Colonic mucosa (tissue), 4 donors: ENCODE results near the gene MIS18BP1. TPM values are rescaled to one million over a fixed set of nuclear protein-coding genes. Genes with fewer than 3 reads are reported as not detected.

ENCODE experiments used
- DNase-seq: peaks from one replicate; pipeline ENCODE4 v3.0.0-alpha.2; 2020
- H3K27ac ChIP-seq: fragments of 200-600 bp; one replicate; pipeline ENCODE4 v1.8.0; 2021
- H3K27me3 ChIP-seq: fragments of 200-600 bp; one replicate; pipeline ENCODE4 v1.8.0; 2021
- H3K36me3 ChIP-seq: fragments of 200-600 bp; one replicate; pipeline ENCODE4 v1.8.0; 2021
- H3K4me1 ChIP-seq: fragments of 200-600 bp; one replicate; pipeline ENCODE4 v1.8.0; 2021; ENCODE audit warnings: mild to moderate bottlenecking
- H3K4me3 ChIP-seq: fragments of 200-600 bp; one replicate; pipeline ENCODE4 v1.8.0; 2021
- H3K9ac ChIP-seq, 2 donors: one replicate each; pipeline ENCODE4 v1.7.0; 2013; ENCODE audit warnings: control low read depth in 2 of 2, low read depth in 2 of 2, low read length in 2 of 2
- H3K9me3 ChIP-seq: fragments of 200-600 bp; one replicate; pipeline ENCODE4 v1.8.0; 2021
- CTCF ChIP-seq: fragments of 200-600 bp; IDR thresholded peaks from one replicate; pipeline ENCODE4 v1.8.0; 2022; ENCODE audit warnings: antibody characterized with exemption, mild to moderate bottlenecking
- intact Hi-C: fragments of 100-400 bp; cut with DNase I; formaldehyde crosslinking; loops from one replicate; pipeline ENCODE4 v1.14.1; 2022
- total RNA-seq, 2 donors: library from RNA; stranded (reverse); fragmentation: NEBNext Ultra II Directional in 1 of 2; extraction: Animal tissue kit (Norgen Biotek cat#: 25700) in 1 of 2; gene quantifications; one replicate each; pipeline ENCODE4 v1.2.1, GENCODE V29; 2021
- donor health status: healthy.
- donor health status: DM: no; HTN: no; CAD: no.
- donor health status: DM: no; HTN: no; CAD: no.

Gene MIS18BP1
- total RNA-seq, 2 donors from 2014 or later = 18.8 to 30.0 TPM

DNA sequence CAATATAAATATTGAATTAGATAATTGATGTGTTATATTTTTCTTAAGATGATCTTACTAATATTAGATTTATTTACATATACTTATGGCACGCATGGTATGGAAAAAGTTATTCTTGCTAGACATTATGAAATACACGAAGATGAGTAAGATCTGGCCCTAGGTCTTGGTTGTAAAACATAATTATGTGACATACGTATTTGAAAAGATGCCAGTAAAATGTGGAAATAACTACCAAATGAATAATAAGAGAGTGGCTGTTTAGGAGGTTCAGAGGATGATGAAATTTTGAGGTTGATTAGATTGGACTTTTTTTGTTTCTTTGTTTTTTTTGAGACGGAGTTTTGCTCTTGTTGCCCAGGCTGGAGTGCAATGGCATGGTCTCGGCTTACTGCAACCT, 75.9 kb downstream of the MIS18BP1 start:
- Histone ChIP-seq H3K4me1 (no peaks in the 10 kb centered on the region), H3K27ac (no peak overlapping the region), H3K27me3 (no peaks in the 10 kb centered on the region), H3K36me3 (no peaks in the 10 kb centered on the region), H3K4me3 (no peak overlapping the region), H3K9ac (no peak overlapping the region), H3K9me3 (no peaks in the 10 kb centered on the region)
- no peak for TF ChIP-seq CTCF
- intact Hi-C loops = no loop called here
- no peak for DNase-seq

DNA sequence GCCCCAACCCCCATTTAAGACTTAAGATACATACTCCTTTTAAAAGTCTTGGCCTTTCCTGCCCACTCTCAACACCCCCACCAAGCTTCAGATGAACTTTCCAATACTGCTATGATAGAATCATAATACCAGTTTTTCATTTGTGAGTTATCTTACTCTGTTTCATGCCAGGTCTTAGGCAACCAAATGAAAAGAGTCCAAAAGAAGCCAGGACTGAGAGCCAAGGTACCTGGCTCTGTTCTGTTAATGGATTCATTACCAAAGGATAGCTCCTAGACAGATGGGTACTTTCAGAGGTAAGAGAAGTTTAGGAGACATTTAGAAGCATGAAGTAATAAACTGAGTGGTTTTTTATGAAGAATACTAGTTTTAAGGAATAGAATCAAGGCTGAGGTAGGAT, 83.1 kb downstream of the MIS18BP1 start:
- no peaks in the 10 kb centered on the region for H3K9me3 ChIP-seq

DNA sequence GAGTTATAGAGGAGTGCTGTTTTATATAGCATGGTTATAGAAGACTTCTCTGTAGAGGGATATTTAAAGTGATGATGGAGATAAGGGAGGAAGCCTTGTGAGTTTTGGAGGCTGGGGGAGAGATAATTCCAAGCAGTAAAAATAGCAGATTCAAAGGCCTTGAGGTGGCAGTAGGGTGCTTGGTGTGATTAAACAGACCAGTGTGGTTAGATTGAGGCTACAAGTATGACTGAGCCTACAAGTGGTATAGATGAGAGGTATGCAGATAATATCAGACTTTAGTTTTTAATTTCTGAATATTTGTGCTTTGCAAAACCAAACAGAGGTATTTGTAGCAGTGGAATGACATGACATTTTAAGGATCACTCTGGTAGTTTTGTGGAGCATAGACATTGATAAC, 96.9 kb downstream of the MIS18BP1 start:
- no peak overlapping the region for H3K27ac ChIP-seq
- TF ChIP-seq CTCF = no peak
- no peak overlapping the region for H3K4me3 ChIP-seq
- H3K4me1 ChIP-seq = no peaks in the 10 kb centered on the region
- DNase-seq = no peak
- no peaks in the 10 kb centered on the region for H3K27me3 ChIP-seq
- no peak overlapping the region for H3K9ac ChIP-seq
- no peaks in the 10 kb centered on the region for H3K9me3 ChIP-seq
- intact Hi-C loops = no loop called here
- no peaks in the 10 kb centered on the region for H3K36me3 ChIP-seq

More for the DNA sequence above, 83.1 kb downstream of the MIS18BP1 start:
- intact Hi-C loops = no loop called here
- Histone ChIP-seq H3K36me3 (no peaks in the 10 kb centered on the region), H3K4me3 (no peak overlapping the region), H3K27me3 (no peaks in the 10 kb centered on the region), H3K4me1 (no peaks in the 10 kb centered on the region), H3K9ac (no peak overlapping the region), H3K27ac (no peak overlapping the region)
- DNase-seq = no peak
- TF ChIP-seq CTCF = no peak

Other genes starting within 250 kb of the MIS18BP1 start
- gene PRPF39, start 169.1 kb downstream of the MIS18BP1 start, total RNA-seq = 10 to 100 TPM; 22.3 to 33.4 TPM
- 10 to 100 TPM; 44.6 to 58.8 TPM for gene FKBP3, start 118.7 kb downstream of the MIS18BP1 start, total RNA-seq
- gene FANCM, start 117.3 kb downstream of the MIS18BP1 start, total RNA-seq = 1 to 10 TPM; 4.7 to 8.8 TPM